Neural crest cell (in vitro differentiated cells): ENCODE measurements around the gene BACE2. TPM values are rescaled to one million over a fixed set of nuclear protein-coding genes. Genes with fewer than 3 reads are reported as not detected.

Experiments used
- DNase-seq: peaks from one replicate; pipeline ENCODE4 v3.0.0; 2021; ENCODE audit warnings: low read depth, mixed read lengths, low spot score
- H3K27ac Mint-ChIP-seq: one replicate; pipeline ENCODE4 v1.8.0; 2021; ENCODE audit warnings: mild to moderate bottlenecking, mixed read lengths; ENCODE audit not compliant: unreplicated experiment
- H3K27me3 Mint-ChIP-seq: 2 replicates; pipeline ENCODE4 v1.8.0; 2021; ENCODE audit warnings: low read depth, mild to moderate bottlenecking, mixed read lengths
- H3K36me3 Mint-ChIP-seq: 2 replicates; pipeline ENCODE4 v1.8.0; 2021; ENCODE audit warnings: low read depth, mild to moderate bottlenecking, mixed read lengths
- H3K4me1 Mint-ChIP-seq: 2 replicates; pipeline ENCODE4 v1.8.0; 2021; ENCODE audit warnings: mixed read lengths
- H3K4me3 Mint-ChIP-seq: one replicate; pipeline ENCODE4 v1.8.0; 2021; ENCODE audit warnings: mild to moderate bottlenecking, mixed read lengths
- H3K9me3 Mint-ChIP-seq: 2 replicates; pipeline ENCODE4 v1.8.0; 2021; ENCODE audit warnings: mixed read lengths
- total RNA-seq: library from RNA; stranded (reverse); gene quantifications from 2 replicates; pipeline ENCODE4 v1.2.1, GENCODE V29; 2021
- TF ChIP-seq, protein P1 (sequence below): fragments of 200-600 bp; sonication (generic); conservative IDR thresholded peaks from 2 replicates; pipeline ENCODE4 v1.5.0; 2021; ENCODE audit warnings: antibody characterized with exemption, mild to moderate bottlenecking

The BACE2 gene
- total RNA-seq, 1 donor from 2014 or later = 16.9 TPM

DNA sequence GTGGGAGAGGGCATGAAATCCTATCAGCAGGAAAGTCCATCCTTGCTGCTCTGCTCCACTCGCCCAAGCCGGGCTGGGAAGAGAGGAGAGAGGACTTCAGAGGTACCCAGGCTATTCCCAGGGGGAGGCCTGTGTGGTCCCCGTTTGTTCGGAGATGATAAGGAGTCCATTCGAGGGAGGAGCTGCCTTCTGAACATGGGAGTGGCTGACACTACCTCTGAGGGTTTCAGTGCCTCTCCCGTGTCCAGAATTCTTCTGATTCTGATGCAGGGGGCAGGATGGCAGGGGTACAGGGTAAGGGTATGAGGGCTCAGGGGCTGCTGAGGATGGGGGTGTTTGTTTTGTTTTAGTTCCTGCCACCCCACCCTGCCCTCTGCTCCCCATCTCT is 40.4 kb downstream of the BACE2 start:
- TF ChIP-seq, protein P1, sequence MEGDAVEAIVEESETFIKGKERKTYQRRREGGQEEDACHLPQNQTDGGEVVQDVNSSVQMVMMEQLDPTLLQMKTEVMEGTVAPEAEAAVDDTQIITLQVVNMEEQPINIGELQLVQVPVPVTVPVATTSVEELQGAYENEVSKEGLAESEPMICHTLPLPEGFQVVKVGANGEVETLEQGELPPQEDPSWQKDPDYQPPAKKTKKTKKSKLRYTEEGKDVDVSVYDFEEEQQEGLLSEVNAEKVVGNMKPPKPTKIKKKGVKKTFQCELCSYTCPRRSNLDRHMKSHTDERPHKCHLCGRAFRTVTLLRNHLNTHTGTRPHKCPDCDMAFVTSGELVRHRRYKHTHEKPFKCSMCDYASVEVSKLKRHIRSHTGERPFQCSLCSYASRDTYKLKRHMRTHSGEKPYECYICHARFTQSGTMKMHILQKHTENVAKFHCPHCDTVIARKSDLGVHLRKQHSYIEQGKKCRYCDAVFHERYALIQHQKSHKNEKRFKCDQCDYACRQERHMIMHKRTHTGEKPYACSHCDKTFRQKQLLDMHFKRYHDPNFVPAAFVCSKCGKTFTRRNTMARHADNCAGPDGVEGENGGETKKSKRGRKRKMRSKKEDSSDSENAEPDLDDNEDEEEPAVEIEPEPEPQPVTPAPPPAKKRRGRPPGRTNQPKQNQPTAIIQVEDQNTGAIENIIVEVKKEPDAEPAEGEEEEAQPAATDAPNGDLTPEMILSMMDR = no peak
- DNase-seq = no peak
- no peak overlapping the region for H3K4me3 Mint-ChIP-seq
- no peaks in the 10 kb centered on the region for H3K9me3 Mint-ChIP-seq
- peaks cover 40% of the 10 kb centered on the region for H3K4me1 Mint-ChIP-seq
- H3K27me3 Mint-ChIP-seq = no peaks in the 10 kb centered on the region
- H3K36me3 Mint-ChIP-seq = no peaks in the 10 kb centered on the region
- H3K27ac Mint-ChIP-seq = no peak overlapping the region

GRCh38 chr21:41209016-41209619 is 41.2 kb downstream of the BACE2 start:
- TF ChIP-seq, protein P1 = no peak
- DNase-seq = no peak

DNA sequence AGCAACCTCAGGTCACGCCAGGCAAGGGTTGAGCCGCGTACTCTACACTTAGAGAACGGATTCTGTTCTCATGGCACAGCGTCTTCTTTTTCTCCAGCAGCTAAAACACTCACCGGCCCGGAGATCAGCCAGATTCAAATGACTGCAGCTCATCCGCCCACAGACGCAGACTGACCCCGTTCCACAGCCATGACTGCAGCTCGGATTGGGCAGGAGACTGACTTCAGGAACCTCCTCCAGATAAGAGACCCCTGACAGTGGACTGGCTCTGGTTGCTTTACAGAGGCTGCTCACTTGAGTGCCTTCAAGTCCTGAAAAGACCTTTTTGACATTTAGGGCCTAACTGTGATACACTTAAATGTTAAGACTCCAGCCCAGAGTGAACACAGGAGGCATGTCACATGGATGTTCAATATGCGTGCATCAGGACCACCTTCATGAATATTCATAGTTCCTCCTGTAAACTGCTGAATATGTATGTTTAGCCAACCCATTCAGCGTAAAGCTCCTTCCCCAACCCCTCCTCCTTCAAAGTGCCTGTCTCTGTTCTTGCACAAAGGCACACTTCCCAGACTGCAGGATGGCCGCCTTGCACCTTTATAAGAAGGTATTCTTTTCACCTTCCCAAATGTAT is 42.6 kb downstream of the BACE2 start:
- H3K4me3 Mint-ChIP-seq = peak overlapping the region; percentile 6
- no peaks in the 10 kb centered on the region for H3K27me3 Mint-ChIP-seq
- H3K27ac Mint-ChIP-seq = no peak overlapping the region
- peaks cover 36% of the 10 kb centered on the region for H3K4me1 Mint-ChIP-seq
- H3K36me3 Mint-ChIP-seq = no peaks in the 10 kb centered on the region
- no peaks in the 10 kb centered on the region for H3K9me3 Mint-ChIP-seq
- TF ChIP-seq, protein P1 = no peak
- DNase-seq = no peak

More at GRCh38 chr21:41209016-41209619, 41.2 kb downstream of the BACE2 start:
- Mint-ChIP-seq H3K4me1 (peaks cover 40% of the 10 kb centered on the region), H3K36me3 (no peaks in the 10 kb centered on the region), H3K27me3 (no peaks in the 10 kb centered on the region), H3K9me3 (no peaks in the 10 kb centered on the region), H3K4me3 (no peak overlapping the region), H3K27ac (no peak overlapping the region)

DNA sequence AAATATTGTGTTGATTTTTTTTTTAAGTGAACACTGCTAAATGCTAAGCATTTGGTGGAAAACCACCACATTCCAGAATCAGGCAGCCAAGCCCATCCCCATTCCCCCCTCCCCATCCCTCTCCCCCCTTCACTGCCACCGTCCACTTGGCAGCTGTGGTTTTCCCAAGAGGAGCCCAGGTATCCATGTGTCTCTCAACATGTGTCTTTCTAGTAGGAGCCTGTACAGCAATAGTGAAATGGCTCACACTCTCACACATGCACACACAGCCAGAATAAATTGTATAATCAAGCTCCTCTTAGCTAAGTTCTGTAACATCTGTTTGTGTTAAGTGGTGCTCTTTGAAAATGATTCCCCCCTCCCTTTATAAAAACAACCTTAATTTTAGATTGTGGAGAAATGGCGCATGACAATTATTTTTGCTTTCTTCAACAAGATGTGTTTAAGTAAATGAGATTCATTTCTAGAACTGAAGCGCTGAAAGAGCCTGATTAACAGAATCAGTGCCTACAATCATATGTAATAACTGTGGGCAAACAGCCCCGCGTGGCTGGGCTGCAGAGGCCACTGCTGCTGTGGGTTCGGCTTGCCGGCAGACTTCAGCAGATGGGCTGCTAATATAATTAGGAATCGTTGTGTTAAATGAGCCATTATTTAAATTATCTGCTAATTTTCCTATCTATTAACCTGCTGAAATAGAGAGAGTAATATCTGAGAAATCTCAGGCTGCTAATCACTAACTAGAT is 43.3 kb downstream of the BACE2 start:
- Mint-ChIP-seq H3K9me3 (no peaks in the 10 kb centered on the region), H3K27me3 (no peaks in the 10 kb centered on the region), H3K36me3 (no peaks in the 10 kb centered on the region), H3K4me3 (peak overlapping the region; percentile 6), H3K27ac (no peak overlapping the region), H3K4me1 (peaks cover 42% of the 10 kb centered on the region)
- no peak for DNase-seq
- TF ChIP-seq, protein P1 = no peak

DNA sequence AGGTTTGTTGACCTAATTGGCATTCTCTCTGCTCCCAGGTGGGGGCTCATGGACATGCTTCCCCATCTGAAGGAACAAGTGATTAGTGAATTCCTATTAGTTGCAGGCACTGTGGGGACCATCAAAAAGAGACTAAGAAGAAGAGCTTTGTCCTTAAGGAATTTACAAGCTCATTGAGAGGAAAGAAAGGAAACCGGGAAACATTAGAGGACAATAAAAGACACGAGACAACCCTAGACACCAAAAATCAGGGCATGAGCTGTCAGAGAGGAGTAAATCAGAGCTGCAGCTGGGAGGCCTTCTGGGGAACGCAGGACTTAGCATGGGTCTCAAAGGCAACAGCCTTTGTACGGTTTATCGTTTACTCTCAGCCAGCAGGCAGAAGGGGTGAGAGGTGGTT is 45.1 kb downstream of the BACE2 start:
- no peaks in the 10 kb centered on the region for H3K36me3 Mint-ChIP-seq
- H3K27ac Mint-ChIP-seq = peak overlapping the region; percentile 10
- TF ChIP-seq, protein P1 = no peak
- H3K4me1 Mint-ChIP-seq = peaks cover 45% of the 10 kb centered on the region
- H3K4me3 Mint-ChIP-seq = no peak overlapping the region
- no peak for DNase-seq
- H3K9me3 Mint-ChIP-seq = no peaks in the 10 kb centered on the region
- H3K27me3 Mint-ChIP-seq = no peaks in the 10 kb centered on the region
